NB4 (cell line): ENCODE measurements around the gene FBXO28.

Source experiments
- MYC ChIP-seq: IDR thresholded peaks from 2 replicates; pipeline ENCODE4 v1.6.1; 2011; ENCODE audit warnings: low read depth, low read length
- POLR2A ChIP-seq: IDR thresholded peaks from 2 replicates; pipeline ENCODE4 v1.6.1; 2011; ENCODE audit warnings: mild to moderate bottlenecking; ENCODE audit not compliant: insufficient read length; ENCODE audit errors: extremely low read depth
- TF ChIP-seq, protein P1 (sequence below): IDR thresholded peaks from one replicate; pipeline ENCODE4 v1.5.1; 2012; ENCODE audit warnings: low read depth, low read length
- TF ChIP-seq, protein P2 (sequence below): IDR thresholded peaks from 2 replicates; pipeline ENCODE4 v1.6.1; 2011; ENCODE audit warnings: low read depth, low read length

DNA sequence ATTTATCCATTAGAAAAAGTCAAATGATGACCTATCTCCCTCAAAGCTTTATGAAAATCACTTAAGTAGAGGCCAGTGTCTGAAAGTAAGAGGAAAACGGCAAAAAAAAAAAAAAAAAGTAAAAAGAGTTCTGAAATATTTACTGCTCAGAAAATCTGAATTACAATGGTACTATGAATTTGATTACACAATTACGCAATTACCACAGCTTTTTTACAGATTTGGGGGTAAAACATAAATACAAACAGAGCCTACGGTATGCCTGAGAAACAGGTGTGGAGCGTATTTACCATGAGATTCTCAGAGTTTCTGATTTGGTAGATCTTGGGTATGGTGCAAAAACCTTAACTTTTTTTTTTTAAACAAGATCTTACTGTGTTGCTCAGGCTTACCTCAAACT is 15.9 kb upstream of the FBXO28 start:
- TF ChIP-seq, protein P1, sequence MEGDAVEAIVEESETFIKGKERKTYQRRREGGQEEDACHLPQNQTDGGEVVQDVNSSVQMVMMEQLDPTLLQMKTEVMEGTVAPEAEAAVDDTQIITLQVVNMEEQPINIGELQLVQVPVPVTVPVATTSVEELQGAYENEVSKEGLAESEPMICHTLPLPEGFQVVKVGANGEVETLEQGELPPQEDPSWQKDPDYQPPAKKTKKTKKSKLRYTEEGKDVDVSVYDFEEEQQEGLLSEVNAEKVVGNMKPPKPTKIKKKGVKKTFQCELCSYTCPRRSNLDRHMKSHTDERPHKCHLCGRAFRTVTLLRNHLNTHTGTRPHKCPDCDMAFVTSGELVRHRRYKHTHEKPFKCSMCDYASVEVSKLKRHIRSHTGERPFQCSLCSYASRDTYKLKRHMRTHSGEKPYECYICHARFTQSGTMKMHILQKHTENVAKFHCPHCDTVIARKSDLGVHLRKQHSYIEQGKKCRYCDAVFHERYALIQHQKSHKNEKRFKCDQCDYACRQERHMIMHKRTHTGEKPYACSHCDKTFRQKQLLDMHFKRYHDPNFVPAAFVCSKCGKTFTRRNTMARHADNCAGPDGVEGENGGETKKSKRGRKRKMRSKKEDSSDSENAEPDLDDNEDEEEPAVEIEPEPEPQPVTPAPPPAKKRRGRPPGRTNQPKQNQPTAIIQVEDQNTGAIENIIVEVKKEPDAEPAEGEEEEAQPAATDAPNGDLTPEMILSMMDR, result no peak
- TF ChIP-seq POLR2A (no peak), MYC (no peak)
- TF ChIP-seq, protein P2, sequence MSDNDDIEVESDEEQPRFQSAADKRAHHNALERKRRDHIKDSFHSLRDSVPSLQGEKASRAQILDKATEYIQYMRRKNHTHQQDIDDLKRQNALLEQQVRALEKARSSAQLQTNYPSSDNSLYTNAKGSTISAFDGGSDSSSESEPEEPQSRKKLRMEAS, result no peak
